Stimulated activated CD8-positive, alpha-beta memory T cell treated with anti-CD3 and anti-CD28 coated beads, Interleukin-12 subunit alpha, Interleukin-12 subunit beta, amount 100 ng/mL, for 24 hours (primary cell): ENCODE results near the gene RNLS.

Source experiments
- DNase-seq: peaks from one replicate; pipeline ENCODE4 v3.0.0-alpha.2; 2020; ENCODE audit errors: extremely low read depth

The RNLS gene

DNA sequence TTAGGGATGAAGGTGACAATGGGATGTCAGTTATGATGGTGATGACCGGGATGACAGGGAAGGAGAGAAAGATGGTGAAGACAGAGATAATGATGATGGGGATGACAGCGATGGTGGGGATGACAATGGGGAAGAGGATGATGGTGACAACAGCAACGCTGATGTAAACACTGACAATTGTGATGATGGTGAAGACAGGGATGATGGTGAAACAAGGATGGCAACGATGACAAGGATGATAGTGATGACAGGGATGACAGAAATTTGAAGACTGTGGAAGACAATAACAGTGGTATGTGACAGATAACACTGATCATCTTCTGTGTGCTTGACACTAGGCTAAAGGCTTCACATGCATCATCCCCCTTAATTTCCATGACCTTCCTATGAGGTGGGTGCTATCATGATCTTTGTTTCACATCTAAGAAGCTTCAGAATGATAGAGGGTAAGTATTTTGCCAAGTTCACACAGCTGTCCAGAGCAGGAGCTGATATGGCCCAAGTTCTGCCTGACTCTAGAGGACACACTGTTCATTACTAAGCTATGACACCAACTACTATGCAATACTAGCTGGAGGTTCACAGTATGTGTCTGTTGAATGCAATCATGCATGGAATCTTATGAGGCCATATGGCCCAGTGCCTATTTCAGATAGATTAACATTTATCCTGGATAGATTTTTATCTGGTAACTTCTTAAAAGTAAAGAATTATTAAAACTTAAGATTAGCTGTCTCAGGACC lies 105.6 kb downstream of the RNLS start:
- DNase-seq = no peak

DNA sequence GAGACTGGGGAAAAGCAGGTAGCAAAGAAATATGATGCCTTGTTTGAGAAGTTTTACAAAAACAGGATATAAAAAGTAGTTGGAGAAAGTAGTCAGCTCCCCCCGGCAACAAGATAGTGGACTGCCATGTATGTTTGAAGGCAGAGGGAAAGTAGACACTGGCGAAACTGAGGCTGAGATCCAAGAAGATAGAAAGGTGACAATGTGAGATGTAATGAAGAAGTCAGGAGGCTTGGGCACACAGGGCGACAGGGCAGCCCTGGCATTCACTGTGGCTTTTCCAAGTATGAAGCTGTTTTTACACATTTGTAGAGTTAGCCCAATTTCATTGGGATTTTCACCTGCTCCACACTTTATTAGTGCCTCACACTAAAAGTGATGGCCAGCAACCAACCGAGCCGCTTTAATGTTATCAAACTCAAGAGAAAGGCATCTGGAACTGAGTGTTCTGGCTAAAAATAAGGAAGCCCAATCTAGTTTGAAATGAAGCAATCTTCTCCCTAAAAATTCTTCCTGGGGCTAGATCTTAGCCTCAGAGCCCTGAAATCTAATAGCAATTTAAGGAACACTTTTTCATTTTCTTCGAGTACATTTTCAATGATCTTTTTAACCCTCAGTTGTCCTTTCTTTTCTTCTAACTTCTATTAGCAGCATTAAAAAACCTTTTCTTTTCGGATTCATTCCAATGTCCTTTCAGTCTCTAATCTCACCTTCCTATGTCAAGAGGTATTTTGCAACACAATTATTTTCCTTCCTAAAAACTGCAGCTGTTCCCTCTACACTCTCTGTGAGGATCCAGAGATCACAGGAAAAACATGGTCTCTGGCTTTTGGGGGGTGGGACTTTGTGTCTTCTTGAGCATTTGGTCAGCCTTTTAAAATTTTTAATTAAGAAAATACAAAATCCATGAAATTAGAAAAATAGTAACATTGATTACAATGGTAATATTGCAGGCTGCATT lies 108.0 kb downstream of the RNLS start:
- no peak for DNase-seq

DNA sequence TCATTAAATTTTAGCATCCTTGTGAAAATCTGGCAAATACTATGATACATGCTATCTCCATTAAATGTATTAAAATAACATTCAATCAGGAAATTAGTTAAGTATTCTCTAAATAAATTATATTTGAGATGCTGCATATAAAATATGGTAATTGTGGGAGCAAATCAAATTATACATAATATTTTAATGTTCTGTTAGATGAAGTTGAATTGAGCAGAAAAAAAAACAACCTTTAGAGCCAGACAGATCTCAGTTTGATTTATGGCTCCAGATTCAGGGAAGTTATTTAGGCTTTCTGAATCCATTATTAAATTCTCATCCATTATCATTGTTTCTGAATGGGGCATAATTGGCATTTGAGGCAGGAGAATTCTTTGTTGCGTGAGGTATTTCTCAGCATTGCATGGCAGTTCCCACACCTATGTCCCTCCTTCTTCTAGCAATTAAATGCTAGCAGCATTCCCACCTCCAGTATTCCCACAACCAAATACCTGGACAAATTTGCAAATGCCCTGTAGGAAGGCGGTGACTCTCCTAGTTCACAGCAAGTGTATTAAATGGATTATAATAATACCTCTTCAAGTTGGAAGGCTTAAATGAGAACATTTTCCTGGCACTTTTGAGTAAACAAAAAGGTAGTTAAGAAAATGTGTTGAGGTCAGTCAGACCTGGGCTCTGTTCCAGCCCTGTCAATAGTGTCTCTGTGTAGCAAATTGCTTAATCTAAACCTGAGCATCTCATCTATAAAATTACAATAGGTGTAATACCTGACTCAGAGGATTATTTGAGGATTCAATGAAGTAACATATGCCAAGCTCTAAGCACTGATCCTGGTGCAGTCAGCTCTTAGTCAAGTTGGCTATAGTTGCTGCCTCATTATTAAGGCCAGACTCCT lies 108.9 kb downstream of the RNLS start:
- no peak for DNase-seq

DNA sequence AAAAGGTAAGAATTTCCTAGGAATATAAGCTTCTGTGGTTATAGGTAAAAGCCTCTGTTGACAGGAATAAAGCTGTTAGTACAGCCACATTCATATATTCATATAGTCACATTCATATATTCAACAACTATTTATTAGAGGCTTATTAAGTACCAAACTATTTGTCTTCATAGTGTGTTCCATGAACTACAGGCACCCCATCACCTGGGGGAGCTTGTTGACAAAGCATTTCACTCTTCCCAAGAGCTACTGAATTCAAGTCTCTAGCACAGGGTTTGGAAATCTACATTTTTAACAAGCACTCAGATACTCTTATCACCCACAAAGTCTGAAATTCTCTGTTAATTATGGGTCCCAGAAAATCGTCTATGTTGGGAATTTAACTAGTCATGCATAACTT lies 110.6 kb downstream of the RNLS start:
- no peak for DNase-seq

DNA sequence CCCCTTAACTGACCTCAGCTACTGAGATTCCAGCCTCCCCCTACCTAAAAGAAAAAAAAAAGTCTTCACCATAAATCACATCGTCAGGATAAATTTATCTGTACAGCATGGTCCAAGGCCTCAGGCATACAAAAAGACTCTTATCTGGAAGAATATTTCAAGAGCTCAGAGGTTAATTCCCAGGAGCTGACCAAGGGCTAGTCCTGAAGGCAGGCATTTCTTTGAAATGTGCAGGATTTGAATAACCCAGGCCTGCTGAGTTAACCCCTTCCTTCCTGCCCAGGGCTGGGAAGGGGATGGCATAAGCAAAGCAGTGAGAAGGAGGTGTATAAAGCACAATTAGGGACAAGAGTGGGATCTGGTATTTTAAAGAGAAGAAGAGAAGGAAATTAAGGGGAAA lies 111.2 kb downstream of the RNLS start:
- no peak for DNase-seq

DNA sequence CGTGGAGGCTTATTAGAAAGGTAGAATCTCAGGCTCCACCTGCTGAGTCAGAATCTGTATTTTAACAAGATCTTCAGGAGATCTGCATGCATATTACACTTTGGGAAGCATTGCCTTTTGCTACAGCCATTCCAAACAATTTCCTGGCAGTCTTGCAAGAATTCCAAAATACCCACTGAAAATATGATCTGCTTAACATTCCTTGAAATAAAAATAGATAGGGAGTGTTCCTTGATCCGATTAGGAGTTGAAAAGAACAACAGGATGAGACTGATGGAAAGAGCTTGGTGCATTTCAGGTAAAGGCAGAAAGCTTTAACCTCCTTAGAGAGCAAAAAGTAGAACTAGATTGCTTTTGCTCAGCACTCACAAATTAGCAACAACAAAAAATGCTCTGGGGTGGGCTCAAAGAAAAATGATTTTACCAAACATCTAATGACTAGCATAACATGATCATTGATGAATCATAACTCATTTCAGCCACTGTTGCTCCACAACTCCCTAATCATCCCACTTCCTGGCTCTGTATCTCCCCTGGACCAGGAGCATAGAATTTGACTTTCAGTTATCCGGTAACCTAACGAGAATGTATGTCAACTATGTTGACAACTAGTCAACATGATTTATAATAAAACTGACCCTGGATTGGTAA lies 115.2 kb downstream of the RNLS start:
- DNase-seq = no peak

DNA sequence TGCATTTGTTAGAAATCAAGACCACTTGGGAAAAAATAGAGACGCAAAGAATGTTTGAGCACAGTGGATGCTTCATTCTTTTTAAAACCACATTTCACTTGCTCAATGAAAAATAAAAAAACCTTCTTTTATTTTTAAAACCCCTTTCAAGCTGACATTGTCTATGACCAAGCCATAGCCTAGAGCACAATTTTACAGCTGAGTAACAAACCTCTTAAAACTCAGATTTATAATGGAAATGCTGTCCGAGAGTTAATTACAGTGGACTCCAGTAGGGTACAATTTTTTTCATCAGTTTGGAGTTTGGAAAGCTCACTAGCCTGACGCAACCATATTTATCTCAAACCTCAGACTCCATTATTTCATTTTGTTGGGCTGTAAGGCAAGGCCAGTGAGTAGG lies 116.3 kb downstream of the RNLS start:
- no peak for DNase-seq

DNA sequence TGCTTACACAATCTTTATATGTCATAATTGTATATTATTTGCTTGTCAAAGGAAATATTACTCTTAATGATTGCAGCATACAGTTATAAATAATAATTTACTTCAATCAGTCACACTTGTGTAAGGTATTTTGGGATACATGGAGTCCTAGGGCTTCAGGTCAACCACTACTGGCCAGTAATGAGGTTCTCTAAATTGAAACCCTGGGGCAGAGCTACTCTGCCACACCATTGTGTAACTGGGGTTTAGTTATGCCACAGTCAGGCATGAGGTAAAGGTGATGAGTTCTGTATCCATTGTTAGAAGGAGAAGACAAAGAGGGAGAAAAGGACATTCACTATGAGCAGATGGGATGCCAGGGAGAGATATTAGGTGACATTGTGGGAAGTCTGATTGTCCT lies 117.4 kb downstream of the RNLS start:
- no peak for DNase-seq

DNA sequence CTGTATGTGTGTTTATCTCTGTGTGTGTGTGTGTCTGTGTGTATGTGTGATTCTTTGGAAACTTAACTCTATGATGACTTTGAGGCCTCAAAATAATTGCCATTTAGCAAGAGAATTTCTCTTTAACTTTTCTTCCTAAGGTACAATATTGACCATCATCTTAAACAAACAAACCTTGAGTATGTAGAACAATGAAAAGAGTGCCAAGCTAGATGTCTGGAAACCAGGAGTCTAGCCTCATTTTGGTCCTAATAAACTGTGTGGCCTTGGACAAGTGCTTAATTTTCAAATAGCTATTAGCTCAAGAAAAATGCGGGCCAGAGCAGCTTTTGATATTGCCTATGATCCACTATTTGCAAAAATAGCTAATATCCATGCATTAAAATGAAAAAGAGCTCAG lies 119.3 kb downstream of the RNLS start:
- DNase-seq = no peak

DNA sequence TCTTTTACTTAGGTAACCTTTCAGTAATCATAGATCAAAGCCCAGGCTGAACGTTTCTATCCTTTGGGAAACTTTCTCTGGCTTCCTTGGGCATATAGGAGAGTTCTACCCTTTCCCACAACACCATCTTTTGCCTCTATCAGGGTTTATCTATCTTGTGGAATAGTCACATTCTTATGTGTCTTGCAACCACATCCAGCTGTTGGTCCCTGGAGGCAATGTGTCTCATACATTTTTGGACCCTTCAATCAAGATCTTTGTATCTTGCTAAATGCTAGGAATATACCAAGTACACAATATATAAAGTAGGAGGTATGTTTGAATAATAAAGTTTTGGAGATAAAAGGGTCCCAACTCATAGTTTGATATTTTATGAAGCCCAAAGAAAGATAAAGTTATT lies 121.7 kb downstream of the RNLS start:
- no peak for DNase-seq

DNA sequence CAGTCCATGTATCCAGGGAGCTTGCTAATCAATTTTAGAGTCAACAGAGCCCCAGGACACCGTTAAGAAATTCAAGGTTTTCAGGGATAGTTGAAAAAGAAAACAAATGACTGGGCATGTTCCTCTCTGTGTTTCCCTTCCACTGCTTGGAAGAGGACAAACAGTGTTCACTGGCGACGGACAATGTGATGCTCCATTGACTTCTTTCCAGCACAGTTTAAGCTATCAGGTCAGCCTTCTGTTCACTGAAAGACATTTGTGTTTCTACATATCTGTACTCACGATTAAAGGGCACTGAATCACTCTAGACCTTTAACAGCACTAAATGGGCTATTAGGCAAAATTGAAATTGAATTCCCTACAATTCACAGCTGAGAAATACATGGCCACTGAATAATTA lies 123.6 kb downstream of the RNLS start:
- no peak for DNase-seq

DNA sequence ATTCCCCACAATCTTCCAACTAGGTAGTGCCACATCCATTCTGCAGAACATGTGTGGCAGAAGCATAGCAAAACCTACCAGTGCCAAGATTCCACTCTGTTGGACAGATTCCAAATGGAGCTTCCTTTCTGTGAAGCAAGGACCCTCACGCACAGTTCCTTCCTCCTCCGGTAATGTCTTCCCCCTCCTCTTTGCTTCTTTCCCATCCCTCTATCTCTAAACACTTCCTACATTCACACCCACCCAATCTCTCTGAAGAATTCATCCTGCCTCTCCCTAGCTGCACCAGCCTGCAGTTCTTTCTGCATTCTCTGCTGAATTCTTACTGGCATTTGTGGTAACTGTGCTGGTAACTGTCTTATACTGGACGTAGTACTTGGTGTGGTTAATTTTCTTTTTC lies 124.9 kb downstream of the RNLS start:
- DNase-seq = no peak

DNA sequence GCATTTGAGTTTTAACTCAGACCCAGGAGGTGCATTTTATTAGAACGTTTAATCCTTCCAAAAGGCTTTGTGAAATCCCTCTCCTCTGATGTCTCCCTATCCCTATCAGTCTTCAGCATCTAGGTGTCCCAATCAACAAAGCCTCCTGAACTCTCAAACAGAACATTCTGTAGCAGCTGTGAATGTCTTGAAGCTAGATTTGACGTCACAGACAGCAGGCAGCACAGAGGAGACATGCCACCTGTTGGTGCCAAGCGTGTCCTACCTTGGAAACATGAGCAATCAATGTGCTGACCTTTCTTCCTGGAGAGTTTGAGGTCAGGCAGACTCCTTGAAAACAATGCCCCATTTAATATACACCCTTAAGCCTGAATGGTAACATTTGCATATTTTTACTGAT lies 125.5 kb downstream of the RNLS start:
- no peak for DNase-seq

DNA sequence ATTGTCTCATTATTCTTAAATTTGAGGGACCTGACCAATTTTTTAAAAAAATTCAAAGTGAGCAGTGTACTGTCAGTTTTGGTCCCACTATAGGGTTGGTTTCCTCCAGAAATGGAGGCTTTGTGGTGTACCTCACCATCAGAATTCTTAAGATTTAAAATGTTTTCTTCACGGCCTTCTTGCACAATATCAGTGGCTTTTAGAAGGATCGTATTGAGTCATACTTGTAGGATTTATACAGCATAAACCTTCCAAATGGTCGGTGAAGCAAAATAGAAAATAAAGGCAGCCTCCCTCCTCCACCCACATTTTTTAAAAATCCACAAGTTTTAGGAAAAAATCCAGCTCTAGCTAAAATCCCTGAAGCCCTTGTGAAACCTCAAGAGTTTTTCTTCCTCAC lies 126.4 kb downstream of the RNLS start:
- no peak for DNase-seq

DNA sequence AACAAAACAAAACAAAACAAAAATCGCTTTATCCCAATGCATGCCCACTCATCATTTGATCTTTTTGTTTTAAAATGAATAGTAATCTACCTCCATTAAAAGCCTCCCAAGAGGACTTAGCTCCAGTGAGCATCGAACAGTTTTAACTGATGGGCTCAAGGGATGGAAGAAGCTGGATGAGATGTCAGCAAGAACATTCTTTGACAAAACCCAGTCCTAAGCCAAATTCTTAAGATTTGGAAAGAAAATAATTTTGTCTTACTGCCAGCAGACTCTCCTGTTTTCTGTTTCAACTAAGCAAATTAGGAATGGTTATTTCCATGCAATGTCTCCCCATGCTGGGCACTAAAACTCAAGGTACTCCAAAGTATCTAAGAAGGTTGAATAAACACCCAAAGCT lies 127.3 kb downstream of the RNLS start:
- no peak for DNase-seq

DNA sequence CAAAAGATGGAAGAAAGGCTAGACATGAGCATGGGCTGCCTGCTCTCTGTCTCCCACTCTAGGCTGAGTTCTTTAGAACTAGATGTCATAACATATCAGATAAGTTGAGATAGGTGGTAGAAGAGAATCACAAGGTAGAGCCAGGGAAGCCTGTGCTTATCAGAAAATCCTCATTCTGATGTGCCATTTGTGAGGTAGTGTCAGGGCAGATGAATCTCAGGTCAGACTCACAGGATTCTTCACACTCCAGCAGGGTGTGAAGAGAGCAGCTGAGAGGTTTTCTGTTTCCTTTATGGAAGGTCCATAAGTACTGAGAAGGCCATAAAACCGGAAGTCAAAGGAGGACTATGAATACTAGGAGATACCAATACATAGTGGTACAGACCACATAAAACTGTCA lies 132.9 kb downstream of the RNLS start:
- no peak for DNase-seq

DNA sequence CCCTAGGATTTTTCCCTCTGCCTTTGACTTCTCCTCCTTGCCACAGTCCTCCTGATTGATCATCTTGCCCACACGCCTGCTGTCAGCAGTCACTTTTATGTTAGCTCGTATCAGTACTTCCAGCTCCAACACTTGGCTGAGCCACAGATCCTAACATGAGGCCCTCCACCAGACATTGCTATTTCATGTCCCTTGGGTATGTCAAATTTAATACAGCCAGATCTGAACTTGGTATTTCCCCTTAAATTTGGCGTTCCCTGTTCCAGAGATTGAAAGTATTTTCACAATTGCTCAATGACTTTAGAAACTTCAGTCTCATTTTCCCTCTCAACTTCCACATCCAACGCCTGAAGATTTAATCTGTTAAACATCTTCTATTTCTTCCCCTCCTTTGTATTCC lies 140.4 kb downstream of the RNLS start:
- no peak for DNase-seq

DNA sequence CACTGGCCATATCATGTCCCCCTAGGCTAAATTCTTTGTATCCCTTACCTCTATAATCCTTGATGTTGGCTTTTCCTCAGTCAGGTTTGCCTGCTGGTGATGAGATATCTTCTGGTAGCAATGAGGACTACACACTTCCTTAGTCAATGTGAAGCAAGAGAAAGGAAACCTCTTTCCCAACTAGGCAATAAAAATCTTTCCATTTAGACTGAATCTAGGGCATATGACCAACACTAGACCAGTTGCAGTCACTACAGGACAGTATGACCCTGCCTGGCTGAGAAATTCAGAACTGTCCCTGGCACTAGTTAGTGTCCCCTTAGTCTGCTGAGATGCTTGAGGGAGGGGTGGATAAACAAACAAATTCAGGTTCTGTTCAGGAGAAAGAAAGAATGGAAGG lies 142.6 kb downstream of the RNLS start:
- no peak for DNase-seq

DNA sequence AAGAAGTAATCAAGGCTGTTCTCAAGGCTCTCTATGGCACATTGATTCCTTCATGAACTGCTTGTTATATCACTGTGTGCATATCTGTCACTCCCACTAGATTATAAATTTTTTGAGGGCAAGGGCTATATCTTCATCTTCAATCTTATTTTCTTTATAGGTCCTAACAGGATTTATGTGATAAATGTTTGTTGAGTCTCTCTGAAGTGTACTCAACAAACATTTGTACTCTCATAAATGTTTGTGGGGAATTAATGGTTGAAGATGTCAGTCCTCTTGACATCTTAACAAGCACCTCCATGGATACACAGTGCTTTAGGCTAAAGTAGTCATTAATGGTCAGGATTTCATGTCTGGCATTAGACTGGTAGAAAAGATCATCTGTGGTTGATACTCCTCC lies 143.2 kb downstream of the RNLS start:
- no peak for DNase-seq

DNA sequence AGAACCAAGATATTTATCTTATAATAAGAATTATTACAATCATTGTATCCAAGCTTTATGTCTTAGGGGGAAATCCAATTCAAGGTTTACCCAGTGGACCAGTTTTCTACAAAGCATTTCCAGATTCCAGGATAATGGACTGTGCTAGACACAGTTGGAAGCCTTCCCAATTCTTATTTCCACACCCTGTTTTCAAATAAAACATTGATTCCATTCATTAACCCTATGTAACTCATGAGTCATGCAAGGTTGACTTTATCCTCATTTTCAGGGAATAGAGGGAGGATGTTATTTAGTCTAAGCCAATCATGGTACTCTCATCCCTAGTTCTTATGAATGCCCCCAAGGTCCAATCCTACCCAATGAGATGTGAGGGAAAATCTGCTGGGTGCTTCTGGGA lies 145.7 kb downstream of the RNLS start:
- DNase-seq = no peak

DNA sequence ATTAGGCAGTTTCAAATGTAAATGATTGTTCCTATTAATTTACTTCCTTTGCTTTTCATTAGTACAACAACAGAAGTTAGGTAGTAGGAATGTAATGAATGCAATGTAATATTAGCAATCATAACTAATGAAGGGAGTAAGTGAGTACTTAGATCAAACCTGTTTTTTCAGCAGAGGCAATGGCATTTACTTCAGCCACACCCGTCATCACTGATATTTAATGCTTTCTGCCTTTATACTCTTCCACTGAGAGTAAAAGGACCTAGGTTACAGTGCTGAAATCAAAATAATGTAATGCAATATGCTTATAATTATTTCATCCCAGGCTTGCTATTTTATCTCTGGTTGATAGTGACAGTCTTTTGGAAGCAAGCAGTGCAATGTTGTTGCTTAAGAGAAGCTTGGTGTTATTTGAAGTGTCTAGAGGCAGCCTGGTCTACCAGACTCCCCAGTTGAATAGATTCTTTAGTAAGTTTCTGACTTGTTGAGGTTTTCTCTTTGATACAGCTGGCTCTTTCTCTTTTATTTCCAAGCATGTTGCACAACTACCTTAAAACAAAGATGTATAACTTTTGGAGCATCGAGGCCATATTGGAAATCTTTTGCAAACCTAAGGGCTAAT lies 149.4 kb downstream of the RNLS start:
- DNase-seq = no peak
